Measurements from ENCODE around the gene NRP2.

Gene NRP2

GRCh38 chr2:205797866-205798265, 115.6 kb downstream of the NRP2 start:
- TF ChIP-seq CTCF (IDR thresholded peaks at IDR 0.05; ENCODE audit: low read depth, low read length), result no peak
- no peak for DNase-seq (ENCODE audit: low read depth in 2 of 2)
- no peak overlapping the region for H3K4me3 ChIP-seq (replicated peaks in 1 of 2; ENCODE audit: low read depth in 2 of 2, low read length in 2 of 2)

- no peak for DNase-seq (ENCODE audit: low read depth in 2 of 2)
- no peak for TF ChIP-seq CTCF (IDR thresholded peaks at IDR 0.05; ENCODE audit: low read depth, low read length)
- no peak overlapping the region for H3K4me3 ChIP-seq (replicated peaks in 1 of 2; ENCODE audit: low read depth in 2 of 2, low read length in 2 of 2)
These were observed 117.9 kb downstream of the NRP2 start for GRCh38 chr2:205800224-205800623.

GRCh38 chr2:205800773-205801172, 118.5 kb downstream of the NRP2 start:
- no peak overlapping the region for H3K4me3 ChIP-seq (replicated peaks in 1 of 2; ENCODE audit: low read depth in 2 of 2, low read length in 2 of 2)
- TF ChIP-seq CTCF (IDR thresholded peaks at IDR 0.05; ENCODE audit: low read depth, low read length), result no peak
- DNase-seq (ENCODE audit: low read depth in 2 of 2), result peak; percentile 51 to 81

GRCh38 chr2:205802065-205802464, 119.8 kb downstream of the NRP2 start:
- no peak overlapping the region for H3K4me3 ChIP-seq (replicated peaks in 1 of 2; ENCODE audit: low read depth in 2 of 2, low read length in 2 of 2)
- no peak for TF ChIP-seq CTCF (IDR thresholded peaks at IDR 0.05; ENCODE audit: low read depth, low read length)
- no peak for DNase-seq (ENCODE audit: low read depth in 2 of 2)

GRCh38 chr2:205802941-205803340, 120.6 kb downstream of the NRP2 start:
- no peak for TF ChIP-seq CTCF (IDR thresholded peaks at IDR 0.05; ENCODE audit: low read depth, low read length)

GRCh38 chr2:205803500-205803899, 121.2 kb downstream of the NRP2 start:
- no peak for DNase-seq (ENCODE audit: low read depth in 2 of 2)
- H3K4me3 ChIP-seq (replicated peaks in 1 of 2; ENCODE audit: low read depth in 2 of 2, low read length in 2 of 2), result no peak overlapping the region
- TF ChIP-seq CTCF (IDR thresholded peaks at IDR 0.05; ENCODE audit: low read depth, low read length), result no peak

More at GRCh38 chr2:205802941-205803340, 120.6 kb downstream of the NRP2 start:
- no peak for DNase-seq (ENCODE audit: low read depth in 2 of 2)
- H3K4me3 ChIP-seq (replicated peaks in 1 of 2; ENCODE audit: low read depth in 2 of 2, low read length in 2 of 2), result no peak overlapping the region

GRCh38 chr2:205805136-205805535, 122.8 kb downstream of the NRP2 start:
- no peak for DNase-seq (ENCODE audit: low read depth in 2 of 2)
- no peak overlapping the region for H3K4me3 ChIP-seq (replicated peaks in 1 of 2; ENCODE audit: low read depth in 2 of 2, low read length in 2 of 2)
- TF ChIP-seq CTCF (IDR thresholded peaks at IDR 0.05; ENCODE audit: low read depth, low read length), result no peak

All from cardiac fibroblast (primary cell).